Neural crest cell (in vitro differentiated cells): Measurements from ENCODE around the gene TM4SF5. TPM values are rescaled to one million over a fixed set of nuclear protein-coding genes. Genes with fewer than 3 reads are reported as not detected.

Experiments used
- DNase-seq: peaks from one replicate; pipeline ENCODE4 v3.0.0; 2021; ENCODE audit warnings: low read depth, mixed read lengths, low spot score
- H3K27ac Mint-ChIP-seq: one replicate; pipeline ENCODE4 v1.8.0; 2021; ENCODE audit warnings: mild to moderate bottlenecking, mixed read lengths; ENCODE audit not compliant: unreplicated experiment
- H3K27me3 Mint-ChIP-seq: 2 replicates; pipeline ENCODE4 v1.8.0; 2021; ENCODE audit warnings: low read depth, mild to moderate bottlenecking, mixed read lengths
- H3K36me3 Mint-ChIP-seq: 2 replicates; pipeline ENCODE4 v1.8.0; 2021; ENCODE audit warnings: low read depth, mild to moderate bottlenecking, mixed read lengths
- H3K4me1 Mint-ChIP-seq: 2 replicates; pipeline ENCODE4 v1.8.0; 2021; ENCODE audit warnings: mixed read lengths
- H3K4me3 Mint-ChIP-seq: one replicate; pipeline ENCODE4 v1.8.0; 2021; ENCODE audit warnings: mild to moderate bottlenecking, mixed read lengths
- H3K9me3 Mint-ChIP-seq: 2 replicates; pipeline ENCODE4 v1.8.0; 2021; ENCODE audit warnings: mixed read lengths
- CTCF ChIP-seq: fragments of 200-600 bp; sonication (generic); conservative IDR thresholded peaks from 2 replicates; pipeline ENCODE4 v1.5.0; 2021; ENCODE audit warnings: antibody characterized with exemption, mild to moderate bottlenecking
- total RNA-seq: library from RNA; stranded (reverse); gene quantifications from 2 replicates; pipeline ENCODE4 v1.2.1, GENCODE V29; 2021

Gene TM4SF5
- total RNA-seq, 1 donor from 2014 or later: not detected

GRCh38 chr17:4786516-4786915 is 14.8 kb downstream of the TM4SF5 start:
- H3K27me3 Mint-ChIP-seq: peaks cover 40% of the 10 kb centered on the region
- H3K4me1 Mint-ChIP-seq: peaks cover 17% of the 10 kb centered on the region
- H3K27ac Mint-ChIP-seq: no peak overlapping the region
- H3K9me3 Mint-ChIP-seq: no peaks in the 10 kb centered on the region
- H3K4me3 Mint-ChIP-seq: peak overlapping the region; percentile 57
- no peaks in the 10 kb centered on the region for H3K36me3 Mint-ChIP-seq
- TF ChIP-seq CTCF: no peak
- DNase-seq: no peak

GRCh38 chr17:4788159-4788806 is 16.6 kb downstream of the TM4SF5 start:
- no peak overlapping the region for H3K27ac Mint-ChIP-seq
- H3K36me3 Mint-ChIP-seq: no peaks in the 10 kb centered on the region
- TF ChIP-seq CTCF: no peak
- H3K4me1 Mint-ChIP-seq: peaks cover 17% of the 10 kb centered on the region
- peaks cover 41% of the 10 kb centered on the region for H3K27me3 Mint-ChIP-seq
- H3K9me3 Mint-ChIP-seq: no peaks in the 10 kb centered on the region
- DNase-seq: no peak
- peak overlapping the region; percentile 85 for H3K4me3 Mint-ChIP-seq

DNA sequence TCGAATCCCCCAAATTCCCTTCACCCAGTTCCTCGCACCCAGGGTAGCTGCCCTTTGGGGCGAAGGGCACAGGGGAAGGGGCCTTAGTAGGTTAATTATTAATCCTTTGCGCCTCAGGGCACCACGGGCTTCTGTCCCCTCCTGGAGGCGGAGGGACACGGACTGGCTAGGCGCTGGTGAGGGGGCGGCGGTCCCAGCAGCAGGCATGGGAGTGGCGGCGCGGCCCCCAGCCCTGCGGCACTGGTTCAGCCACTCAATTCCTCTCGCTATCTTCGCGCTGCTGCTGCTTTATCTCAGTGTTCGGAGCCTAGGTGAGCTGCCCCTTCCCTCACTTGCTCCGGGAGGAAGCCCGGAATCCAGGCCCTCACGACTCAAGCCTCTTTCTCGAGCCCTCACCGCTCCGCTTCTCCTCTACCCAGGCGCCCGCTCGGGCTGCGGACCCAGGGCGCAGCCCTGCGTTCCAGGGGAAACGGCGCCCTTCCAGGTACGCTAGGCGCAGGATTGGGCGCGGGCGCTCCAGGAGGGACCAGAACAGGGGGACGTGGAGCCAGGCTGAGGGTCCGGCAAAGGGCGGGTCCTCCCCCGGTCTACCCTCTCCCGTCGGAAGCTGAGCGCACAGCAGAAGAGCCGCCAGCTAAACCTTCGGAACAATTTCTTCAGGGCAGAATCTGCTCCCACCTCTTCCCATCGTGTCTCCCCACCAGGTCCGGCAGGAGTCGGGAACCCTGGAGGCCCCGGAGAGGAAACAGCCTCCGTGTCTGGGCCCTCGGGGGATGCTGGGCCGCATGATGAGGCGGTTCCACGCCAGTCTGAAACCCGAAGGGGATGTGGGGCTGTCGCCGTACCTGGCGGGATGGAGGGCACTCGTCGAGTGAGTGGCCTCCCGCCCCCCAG is 17.4 kb downstream of the TM4SF5 start, which contains the start of gene GLTPD2:
Gene GLTPD2 (plus strand): TSS at position 158 of the 894 bp plus-strand sequence. CDS start 48 bp downstream, at position 206.
- no peak for TF ChIP-seq CTCF
- Mint-ChIP-seq H3K27ac (no peak within 1 kb of the TSS), H3K36me3 (no peaks in the 10 kb centered on the region), H3K4me3 (peak within 1 kb of the TSS; percentile 85), H3K9me3 (no peaks in the 10 kb centered on the region), H3K27me3 (peaks cover 39% of the 10 kb centered on the region), H3K4me1 (peaks cover 17% of the 10 kb centered on the region)
- peak; percentile 9 for DNase-seq

GRCh38 chr17:4789701-4789950 is 17.9 kb downstream of the TM4SF5 start:
- H3K4me3 Mint-ChIP-seq: peak overlapping the region; percentile 85
- no peaks in the 10 kb centered on the region for H3K9me3 Mint-ChIP-seq
- peaks cover 39% of the 10 kb centered on the region for H3K27me3 Mint-ChIP-seq
- no peaks in the 10 kb centered on the region for H3K36me3 Mint-ChIP-seq
- TF ChIP-seq CTCF: no peak
- peaks cover 17% of the 10 kb centered on the region for H3K4me1 Mint-ChIP-seq
- no peak overlapping the region for H3K27ac Mint-ChIP-seq
- DNase-seq: no peak

- no peaks in the 10 kb centered on the region for H3K9me3 Mint-ChIP-seq
- H3K36me3 Mint-ChIP-seq: no peaks in the 10 kb centered on the region
- peak overlapping the region; percentile 74 for H3K4me3 Mint-ChIP-seq
- H3K27me3 Mint-ChIP-seq: peaks cover 39% of the 10 kb centered on the region
- peak overlapping the region; percentile 76 for H3K27ac Mint-ChIP-seq
- peaks cover 17% of the 10 kb centered on the region for H3K4me1 Mint-ChIP-seq
- DNase-seq: peak; percentile 81
- TF ChIP-seq CTCF: peak; percentile 79
Measured at GRCh38 chr17:4789951-4790704, 18.4 kb downstream of the TM4SF5 start.
